ENCODE data around the gene CDYL2.
"Not testable (repeated sequence)": the region's sequence is repeated elsewhere in the genome, so short reads cannot be mapped to it uniquely, and the experiment has no call there.

CDYL2 gene

GRCh38 chr16:80652441-80652840 is 152.0 kb downstream of the CDYL2 start:
- Histone ChIP-seq H3K79me1 (ENCODE audit: low read depth, low read length) (no peaks in the 10 kb centered on the region), H3K9me3 (replicated peaks in 1 of 2; ENCODE audit: control insufficient read depth in 2 of 2, insufficient read depth in 1 of 2, low read depth in 1 of 2, low read length in 2 of 2) (no peaks in the 10 kb centered on the region), H2BK15ac (ENCODE audit: low read length) (no peak overlapping the region), H4K91ac (ENCODE audit: low read depth, low read length, poor library complexity) (no peak overlapping the region), H3K23ac (ENCODE audit: low read depth, low read length, poor library complexity) (no peak overlapping the region), H3K14ac (ENCODE audit: low read length) (no peak overlapping the region), H3K4me2 (ENCODE audit: insufficient read depth, low read length, poor library complexity, severe bottlenecking) (no peak overlapping the region), H3K27me3 (ENCODE audit: control insufficient read depth in 3 of 3, insufficient read depth in 3 of 3, low read depth in 1 of 3, low read length in 3 of 3) (no peaks in the 10 kb centered on the region), H3K4me1 (ENCODE audit: control insufficient read depth in 2 of 2, insufficient read depth in 1 of 2, low read depth in 1 of 2, low read length in 2 of 2) (peaks cover 0 to 8% of the 10 kb centered on the region in 2 donors), H4K8ac (ENCODE audit: low read depth, low read length) (no peak overlapping the region), H3K4ac (ENCODE audit: low read length) (no peak overlapping the region), H3K27ac (replicated peaks; ENCODE audit: low read length) (no peak overlapping the region), H2BK12ac (ENCODE audit: low read length) (no peak overlapping the region), H3K9ac (ENCODE audit: low read depth, low read length, poor library complexity) (no peak overlapping the region), H2AFZ (ENCODE audit: low read length) (no peak overlapping the region), H3K18ac (ENCODE audit: low read length) (no peak overlapping the region), H3K4me3 (ENCODE audit: low read length in 2 of 2) (no peak overlapping the region), H2BK120ac (ENCODE audit: low read depth, low read length) (no peak overlapping the region), H3K36me3 (replicated peaks in 1 of 2; ENCODE audit: control insufficient read depth in 2 of 2, insufficient read depth in 2 of 2, low read length in 2 of 2) (no peaks in the 10 kb centered on the region), H2AK5ac (ENCODE audit: low read depth, low read length) (no peak overlapping the region), H2BK5ac (ENCODE audit: low read length) (no peak overlapping the region)
- no CpG with 5 or more reads among the region's 5 CpGs for WGBS, 2 donors (ENCODE audit: extremely low coverage in 2 of 2, insufficient read length in 2 of 2, insufficient replicate concordance in 1 of 2)
- DNase-seq (ENCODE audit: low spot score), result no peak

- not testable (repeated sequence) for H3K14ac ChIP-seq (ENCODE audit: low read length); H2AFZ ChIP-seq (ENCODE audit: low read length); H2BK12ac ChIP-seq (ENCODE audit: low read length); H3K9ac ChIP-seq (ENCODE audit: low read depth, low read length, poor library complexity); H3K36me3 ChIP-seq (replicated peaks in 1 of 2; ENCODE audit: control insufficient read depth in 2 of 2, insufficient read depth in 2 of 2, low read length in 2 of 2); H2BK5ac ChIP-seq (ENCODE audit: low read length); H3K4me3 ChIP-seq (ENCODE audit: low read length in 2 of 2); H3K4me2 ChIP-seq (ENCODE audit: insufficient read depth, low read length, poor library complexity, severe bottlenecking); H3K23ac ChIP-seq (ENCODE audit: low read depth, low read length, poor library complexity); H3K4me1 ChIP-seq (ENCODE audit: control insufficient read depth in 2 of 2, insufficient read depth in 1 of 2, low read depth in 1 of 2, low read length in 2 of 2); H3K27ac ChIP-seq (replicated peaks; ENCODE audit: low read length); H3K27me3 ChIP-seq (ENCODE audit: control insufficient read depth in 3 of 3, insufficient read depth in 3 of 3, low read depth in 1 of 3, low read length in 3 of 3); H3K18ac ChIP-seq (ENCODE audit: low read length); H4K91ac ChIP-seq (ENCODE audit: low read depth, low read length, poor library complexity); H2BK15ac ChIP-seq (ENCODE audit: low read length); H3K9me3 ChIP-seq (replicated peaks in 1 of 2; ENCODE audit: control insufficient read depth in 2 of 2, insufficient read depth in 1 of 2, low read depth in 1 of 2, low read length in 2 of 2); H4K8ac ChIP-seq (ENCODE audit: low read depth, low read length); H2BK120ac ChIP-seq (ENCODE audit: low read depth, low read length); DNase-seq (ENCODE audit: low spot score); H3K79me1 ChIP-seq (ENCODE audit: low read depth, low read length); H2AK5ac ChIP-seq (ENCODE audit: low read depth, low read length); H3K4ac ChIP-seq (ENCODE audit: low read length)
- WGBS, 2 donors (ENCODE audit: extremely low coverage in 2 of 2, insufficient read length in 2 of 2, insufficient replicate concordance in 1 of 2), result no CpG with 5 or more reads among the region's 1 CpG
Observed at GRCh38 chr16:80650281-80650680, 154.1 kb downstream of the CDYL2 start.

GRCh38 chr16:80640316-80640715 is 164.1 kb downstream of the CDYL2 start:
- Histone ChIP-seq H3K4ac (ENCODE audit: low read length) (no peak overlapping the region), H3K4me1 (ENCODE audit: control insufficient read depth in 2 of 2, insufficient read depth in 1 of 2, low read depth in 1 of 2, low read length in 2 of 2) (no peaks in the 10 kb centered on the region), H3K9ac (ENCODE audit: low read depth, low read length, poor library complexity) (no peak overlapping the region), H2AFZ (ENCODE audit: low read length) (no peak overlapping the region), H3K23ac (ENCODE audit: low read depth, low read length, poor library complexity) (no peak overlapping the region), H4K91ac (ENCODE audit: low read depth, low read length, poor library complexity) (no peak overlapping the region), H2BK12ac (ENCODE audit: low read length) (no peak overlapping the region), H3K9me3 (replicated peaks in 1 of 2; ENCODE audit: control insufficient read depth in 2 of 2, insufficient read depth in 1 of 2, low read depth in 1 of 2, low read length in 2 of 2) (no peaks in the 10 kb centered on the region), H3K18ac (ENCODE audit: low read length) (no peak overlapping the region), H3K4me2 (ENCODE audit: insufficient read depth, low read length, poor library complexity, severe bottlenecking) (no peak overlapping the region), H3K27ac (replicated peaks; ENCODE audit: low read length) (no peak overlapping the region), H2AK5ac (ENCODE audit: low read depth, low read length) (no peak overlapping the region), H3K36me3 (replicated peaks in 1 of 2; ENCODE audit: control insufficient read depth in 2 of 2, insufficient read depth in 2 of 2, low read length in 2 of 2) (no peaks in the 10 kb centered on the region), H3K4me3 (ENCODE audit: low read length in 2 of 2) (no peak overlapping the region), H3K27me3 (ENCODE audit: control insufficient read depth in 3 of 3, insufficient read depth in 3 of 3, low read depth in 1 of 3, low read length in 3 of 3) (no peaks in the 10 kb centered on the region), H2BK120ac (ENCODE audit: low read depth, low read length) (no peak overlapping the region), H2BK5ac (ENCODE audit: low read length) (no peak overlapping the region), H4K8ac (ENCODE audit: low read depth, low read length) (no peak overlapping the region), H3K14ac (ENCODE audit: low read length) (no peak overlapping the region), H2BK15ac (ENCODE audit: low read length) (no peak overlapping the region), H3K79me1 (ENCODE audit: low read depth, low read length) (no peaks in the 10 kb centered on the region)
- no CpG with 5 or more reads among the region's 3 CpGs for WGBS, 2 donors (ENCODE audit: extremely low coverage in 2 of 2, insufficient read length in 2 of 2, insufficient replicate concordance in 1 of 2)
- DNase-seq (ENCODE audit: low spot score), result no peak

GRCh38 chr16:80639636-80640035 is 164.8 kb downstream of the CDYL2 start:
- no peak overlapping the region for H3K4me3 ChIP-seq (ENCODE audit: low read length in 2 of 2)
- H4K91ac ChIP-seq (ENCODE audit: low read depth, low read length, poor library complexity), result no peak overlapping the region
- H2AK5ac ChIP-seq (ENCODE audit: low read depth, low read length), result no peak overlapping the region
- H4K8ac ChIP-seq (ENCODE audit: low read depth, low read length), result no peak overlapping the region
- no CpG with 5 or more reads among the region's 6 CpGs for WGBS, 2 donors (ENCODE audit: extremely low coverage in 2 of 2, insufficient read length in 2 of 2, insufficient replicate concordance in 1 of 2)
- no peaks in the 10 kb centered on the region for H3K79me1 ChIP-seq (ENCODE audit: low read depth, low read length)
- H3K23ac ChIP-seq (ENCODE audit: low read depth, low read length, poor library complexity), result no peak overlapping the region
- no peak overlapping the region for H3K27ac ChIP-seq (replicated peaks; ENCODE audit: low read length)
- no peak overlapping the region for H3K9ac ChIP-seq (ENCODE audit: low read depth, low read length, poor library complexity)
- H3K14ac ChIP-seq (ENCODE audit: low read length), result no peak overlapping the region
- H2BK120ac ChIP-seq (ENCODE audit: low read depth, low read length), result no peak overlapping the region
- H2AFZ ChIP-seq (ENCODE audit: low read length), result no peak overlapping the region
- no peak overlapping the region for H2BK5ac ChIP-seq (ENCODE audit: low read length)
- H2BK12ac ChIP-seq (ENCODE audit: low read length), result no peak overlapping the region
- H3K4me1 ChIP-seq (ENCODE audit: control insufficient read depth in 2 of 2, insufficient read depth in 1 of 2, low read depth in 1 of 2, low read length in 2 of 2), result no peaks in the 10 kb centered on the region
- no peaks in the 10 kb centered on the region for H3K27me3 ChIP-seq (ENCODE audit: control insufficient read depth in 3 of 3, insufficient read depth in 3 of 3, low read depth in 1 of 3, low read length in 3 of 3)
- no peak overlapping the region for H2BK15ac ChIP-seq (ENCODE audit: low read length)
- H3K36me3 ChIP-seq (replicated peaks in 1 of 2; ENCODE audit: control insufficient read depth in 2 of 2, insufficient read depth in 2 of 2, low read length in 2 of 2), result no peaks in the 10 kb centered on the region
- no peaks in the 10 kb centered on the region for H3K9me3 ChIP-seq (replicated peaks in 1 of 2; ENCODE audit: control insufficient read depth in 2 of 2, insufficient read depth in 1 of 2, low read depth in 1 of 2, low read length in 2 of 2)
- no peak for DNase-seq (ENCODE audit: low spot score)
- H3K4me2 ChIP-seq (ENCODE audit: insufficient read depth, low read length, poor library complexity, severe bottlenecking), result no peak overlapping the region
- H3K18ac ChIP-seq (ENCODE audit: low read length), result no peak overlapping the region
- H3K4ac ChIP-seq (ENCODE audit: low read length), result no peak overlapping the region

Measured in neuronal stem cell (in vitro differentiated cells).